Measurements from ENCODE around the gene SPDL1.
A peak's percentile ranks its signal among the peaks of the same experiment; 100 is the strongest.

The SPDL1 gene, protein sequence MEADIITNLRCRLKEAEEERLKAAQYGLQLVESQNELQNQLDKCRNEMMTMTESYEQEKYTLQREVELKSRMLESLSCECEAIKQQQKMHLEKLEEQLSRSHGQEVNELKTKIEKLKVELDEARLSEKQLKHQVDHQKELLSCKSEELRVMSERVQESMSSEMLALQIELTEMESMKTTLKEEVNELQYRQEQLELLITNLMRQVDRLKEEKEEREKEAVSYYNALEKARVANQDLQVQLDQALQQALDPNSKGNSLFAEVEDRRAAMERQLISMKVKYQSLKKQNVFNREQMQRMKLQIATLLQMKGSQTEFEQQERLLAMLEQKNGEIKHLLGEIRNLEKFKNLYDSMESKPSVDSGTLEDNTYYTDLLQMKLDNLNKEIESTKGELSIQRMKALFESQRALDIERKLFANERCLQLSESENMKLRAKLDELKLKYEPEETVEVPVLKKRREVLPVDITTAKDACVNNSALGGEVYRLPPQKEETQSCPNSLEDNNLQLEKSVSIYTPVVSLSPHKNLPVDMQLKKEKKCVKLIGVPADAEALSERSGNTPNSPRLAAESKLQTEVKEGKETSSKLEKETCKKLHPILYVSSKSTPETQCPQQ

GRCh38 chr5:169583424-169584220 is at the start of gene SPDL1:
Gene SPDL1 (plus strand): TSS chr5:169583773. CDS start chr5:169588417, 4,644 bp downstream.
- DNase-seq (ENCODE audit: low spot score): peak; percentile 99

DNA sequence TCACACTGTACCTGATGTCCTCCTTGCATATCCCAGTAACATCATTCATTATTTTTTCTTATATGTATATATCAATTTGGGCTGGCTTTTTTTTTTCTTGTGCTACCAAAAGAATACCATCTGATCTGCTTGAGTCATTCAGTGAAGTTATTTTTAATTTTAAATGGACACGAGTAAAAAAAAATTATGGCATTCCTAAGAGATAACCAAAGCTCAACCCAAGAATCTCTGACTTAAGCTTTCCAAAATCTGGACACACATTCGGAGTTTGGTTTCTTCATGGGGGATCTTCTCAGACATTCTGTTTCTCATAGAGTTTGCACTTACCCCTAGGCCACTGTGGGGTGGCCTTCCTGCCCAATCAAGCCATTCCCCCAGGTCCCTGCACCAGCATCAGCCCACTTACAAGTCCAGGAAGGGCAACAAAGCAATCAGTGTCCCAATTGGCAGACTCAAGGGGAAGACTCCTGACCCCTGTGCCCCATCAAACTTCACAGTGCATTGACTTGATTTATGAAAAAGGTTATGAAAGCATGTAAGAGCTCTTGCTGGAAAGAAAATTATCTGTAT is 49.2 kb upstream of the SPDL1 start:
- no peak for DNase-seq (ENCODE audit: low spot score)

DNA sequence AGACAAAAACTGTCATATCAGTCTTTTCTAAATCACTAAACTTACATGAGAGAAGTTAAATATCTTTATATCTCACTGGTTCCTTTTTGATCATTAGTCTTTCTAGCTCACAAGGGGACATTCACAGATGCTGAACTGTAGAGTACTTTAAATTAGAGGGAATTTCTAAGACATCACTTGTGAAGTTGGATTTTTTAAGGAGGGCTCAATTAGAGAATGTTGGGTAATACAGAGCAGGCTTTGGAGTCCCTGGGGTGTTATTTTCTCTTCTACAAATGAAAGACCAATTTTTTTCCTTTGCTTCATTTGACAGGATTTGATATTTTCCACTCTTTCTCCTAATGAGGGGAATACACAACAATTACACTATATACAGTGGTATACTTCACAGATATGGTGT is 48.6 kb upstream of the SPDL1 start:
- DNase-seq (ENCODE audit: low spot score): no peak

DNA sequence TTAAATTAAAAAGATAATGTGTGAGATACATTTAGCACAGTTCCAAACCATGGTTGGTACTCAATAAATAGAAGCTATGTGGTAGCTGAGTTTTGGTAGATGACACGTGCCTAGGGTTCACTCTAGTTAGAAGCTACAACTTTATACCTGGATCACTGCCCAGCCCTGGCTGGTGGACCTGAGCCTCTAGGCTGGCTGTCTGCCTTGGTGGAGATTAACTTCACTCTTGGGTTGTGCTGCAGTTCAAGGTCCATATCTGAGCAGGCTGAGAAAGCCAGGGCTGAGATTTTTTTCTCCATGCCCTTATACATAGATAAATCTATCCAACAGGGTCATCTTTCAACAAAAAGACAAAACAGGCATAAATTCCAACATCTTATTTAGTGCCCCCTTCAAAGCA is 44.6 kb upstream of the SPDL1 start:
- no peak for DNase-seq (ENCODE audit: low spot score)

DNA sequence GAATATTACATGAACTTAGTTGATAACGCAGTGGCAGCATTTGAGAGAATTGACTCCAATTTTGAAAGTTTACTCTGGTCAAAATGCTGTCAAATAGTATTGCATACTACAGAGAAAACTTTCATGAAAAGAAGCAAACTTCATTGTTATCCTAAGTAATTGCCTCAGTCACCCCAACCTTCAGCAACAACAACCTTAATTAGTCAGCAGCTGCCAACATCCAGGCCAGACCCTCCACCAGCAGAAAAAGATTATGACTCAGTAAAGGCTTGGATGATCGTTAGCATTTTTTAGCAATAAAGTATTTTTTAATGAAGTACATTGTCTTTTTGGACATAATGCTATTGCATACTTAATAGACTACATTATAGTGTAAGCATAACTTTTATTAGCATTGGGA is 40.8 kb upstream of the SPDL1 start:
- DNase-seq (ENCODE audit: low spot score): no peak

- DNase-seq (ENCODE audit: low spot score): no peak
These were observed 39.2 kb upstream of the SPDL1 start for GRCh38 chr5:169544264-169544950.

GRCh38 chr5:169545762-169546161 is 37.8 kb upstream of the SPDL1 start:
- no peak for DNase-seq (ENCODE audit: low spot score)

DNA sequence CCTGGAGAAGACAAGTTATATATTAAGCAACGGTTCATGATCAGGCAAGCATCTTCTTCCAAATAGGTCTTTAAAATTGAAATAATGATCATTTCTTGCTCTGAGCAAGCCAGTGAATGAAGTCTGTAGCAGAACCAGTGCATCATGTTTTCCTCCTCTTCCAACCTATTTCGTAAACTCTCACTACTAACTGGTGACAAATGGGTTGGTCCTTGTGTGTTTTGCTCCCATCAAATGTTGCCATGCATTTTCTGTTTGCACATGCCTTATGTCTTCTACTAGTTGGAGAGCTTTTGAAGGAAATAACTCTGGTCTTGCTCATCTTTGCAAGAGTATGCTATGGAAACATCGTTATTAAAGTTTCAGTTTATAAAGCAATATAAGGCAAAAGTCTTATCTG is 37.2 kb upstream of the SPDL1 start:
- no peak for DNase-seq (ENCODE audit: low spot score)

- DNase-seq (ENCODE audit: low spot score): no peak
These were observed 36.1 kb upstream of the SPDL1 start for GRCh38 chr5:169547508-169547907.

GRCh38 chr5:169548315-169548714 is 35.3 kb upstream of the SPDL1 start:
- DNase-seq (ENCODE audit: low spot score): peak; percentile 9

GRCh38 chr5:169549453-169550100 is 34.0 kb upstream of the SPDL1 start:
- DNase-seq (ENCODE audit: low spot score): no peak

GRCh38 chr5:169550227-169550626 is 33.3 kb upstream of the SPDL1 start:
- no peak for DNase-seq (ENCODE audit: low spot score)

DNA sequence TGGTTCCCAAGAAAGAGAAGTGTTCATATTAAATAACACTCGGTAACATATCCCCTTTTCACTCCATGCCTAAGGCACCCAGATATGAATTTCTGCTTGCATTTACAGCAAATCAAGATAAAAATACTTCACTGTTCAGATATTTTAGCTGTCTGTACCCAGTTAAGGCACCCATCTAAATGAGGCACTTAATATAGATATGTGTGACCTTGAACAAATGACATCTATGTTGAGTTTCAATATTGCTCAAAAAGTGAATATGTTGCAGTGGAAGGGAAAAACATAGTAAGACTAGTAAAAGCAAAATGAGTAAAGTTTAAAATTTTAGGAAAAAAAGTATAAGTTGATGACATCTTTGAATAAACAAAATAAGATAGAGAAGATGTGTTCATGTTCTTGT is 32.4 kb upstream of the SPDL1 start:
- DNase-seq (ENCODE audit: low spot score): no peak

- no peak for DNase-seq (ENCODE audit: low spot score)
These were observed 31.9 kb upstream of the SPDL1 start for GRCh38 chr5:169551696-169552095.

DNA sequence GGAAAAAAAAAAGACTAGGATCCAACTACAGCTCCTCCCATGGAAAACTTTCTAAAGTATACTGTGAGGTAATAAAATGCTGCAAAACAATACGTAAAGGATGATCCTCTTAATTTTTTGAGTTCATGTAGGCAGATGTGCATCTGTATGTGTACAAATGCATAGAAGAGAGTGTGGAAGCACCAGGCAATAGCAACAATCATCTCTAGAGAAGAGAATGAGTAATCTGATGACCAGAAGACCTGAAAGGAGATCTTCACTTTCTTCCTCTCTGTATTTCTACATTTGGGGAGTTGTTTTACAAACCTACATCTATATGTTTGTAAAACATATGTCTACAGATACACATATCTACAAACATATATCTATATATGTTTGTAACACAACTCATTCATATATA is 29.3 kb upstream of the SPDL1 start:
- no peak for DNase-seq (ENCODE audit: low spot score)

GRCh38 chr5:169557838-169558237 is 25.7 kb upstream of the SPDL1 start:
- DNase-seq (ENCODE audit: low spot score): no peak

GRCh38 chr5:169561893-169562292 is 21.7 kb upstream of the SPDL1 start:
- DNase-seq (ENCODE audit: low spot score): no peak

DNA sequence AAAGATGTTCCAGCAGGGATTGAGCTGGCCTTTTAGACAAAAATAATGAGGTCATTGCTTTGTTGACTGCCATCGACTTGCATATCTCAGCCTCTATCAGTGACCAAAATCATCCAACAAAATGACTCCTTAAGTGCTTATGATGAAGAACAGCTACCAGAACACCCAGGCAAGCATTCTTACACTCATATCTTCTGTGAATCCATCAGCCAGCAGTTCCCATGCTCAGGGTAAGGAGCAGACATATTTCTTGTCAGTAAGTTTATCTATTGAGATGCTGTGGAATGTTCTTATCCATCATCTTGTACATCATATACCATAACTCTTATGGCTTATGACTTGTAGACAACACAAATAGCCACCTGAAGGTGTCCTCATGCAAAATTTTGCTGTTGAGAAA is 20.2 kb upstream of the SPDL1 start:
- no peak for DNase-seq (ENCODE audit: low spot score)

- DNase-seq (ENCODE audit: low spot score): no peak
These were observed 17.4 kb upstream of the SPDL1 start for GRCh38 chr5:169566202-169566601.

DNA sequence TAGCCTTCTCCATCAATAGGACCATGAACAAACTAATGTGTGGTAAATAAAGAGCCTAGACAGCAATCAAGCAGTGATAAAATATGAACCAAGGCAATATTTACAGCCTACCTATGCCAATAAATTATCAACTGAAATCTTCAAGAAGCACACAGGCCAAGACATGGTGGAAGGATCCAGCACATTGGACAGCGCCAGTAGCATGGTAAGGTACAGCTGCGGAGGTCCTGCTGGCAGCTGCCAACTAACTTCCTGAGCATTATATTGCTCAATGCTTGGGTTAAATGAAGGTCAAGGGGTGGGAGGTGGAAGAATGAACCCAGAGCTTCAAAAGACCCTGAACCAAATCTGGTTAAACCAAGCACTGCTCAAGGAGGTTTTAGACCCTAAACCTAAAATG is 16.5 kb upstream of the SPDL1 start:
- no peak for DNase-seq (ENCODE audit: low spot score)

DNA sequence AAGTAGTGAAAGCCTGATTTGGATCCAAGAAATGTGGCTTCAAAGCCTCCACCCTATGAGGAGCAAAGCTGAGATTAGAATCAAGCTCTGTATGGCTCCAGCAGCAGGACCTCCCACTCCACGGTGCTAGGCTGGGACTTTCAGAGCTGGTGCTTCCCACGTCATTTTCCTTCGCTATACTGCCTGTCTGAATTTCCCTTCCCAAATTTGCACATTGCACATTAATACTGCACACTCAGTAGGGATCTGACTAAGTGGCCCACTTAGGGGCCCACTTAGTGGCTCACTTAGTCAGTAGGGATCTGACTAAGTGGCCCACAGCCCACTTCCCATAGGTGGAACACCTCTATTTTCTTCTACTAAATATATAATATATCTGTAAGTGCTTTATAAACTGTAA is 14.1 kb upstream of the SPDL1 start:
- DNase-seq (ENCODE audit: low spot score): no peak

DNA sequence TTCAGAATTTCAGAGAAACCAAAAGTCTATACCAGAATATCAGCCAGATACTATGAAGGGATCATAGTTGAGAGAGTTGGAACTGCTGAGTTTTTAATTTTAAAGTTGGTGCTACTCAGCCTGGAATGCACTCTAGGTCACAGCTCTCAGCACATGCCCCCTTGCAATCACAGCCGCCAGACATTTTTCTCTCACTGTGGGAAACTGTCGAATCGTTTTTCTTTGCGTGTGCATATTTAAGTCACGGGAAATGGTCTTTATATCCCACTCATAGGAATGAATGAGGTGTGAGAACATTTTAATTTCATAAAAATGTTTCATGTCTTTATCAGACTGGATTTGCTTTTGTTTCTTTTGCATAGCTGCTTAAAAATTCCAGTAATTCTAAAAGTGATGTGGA is 12.2 kb upstream of the SPDL1 start:
- no peak for DNase-seq (ENCODE audit: low spot score)
